Measurements from ENCODE around the gene WIF1.

The WIF1 gene
- 0 reads per million in 3 donors for total RNA-seq

DNA sequence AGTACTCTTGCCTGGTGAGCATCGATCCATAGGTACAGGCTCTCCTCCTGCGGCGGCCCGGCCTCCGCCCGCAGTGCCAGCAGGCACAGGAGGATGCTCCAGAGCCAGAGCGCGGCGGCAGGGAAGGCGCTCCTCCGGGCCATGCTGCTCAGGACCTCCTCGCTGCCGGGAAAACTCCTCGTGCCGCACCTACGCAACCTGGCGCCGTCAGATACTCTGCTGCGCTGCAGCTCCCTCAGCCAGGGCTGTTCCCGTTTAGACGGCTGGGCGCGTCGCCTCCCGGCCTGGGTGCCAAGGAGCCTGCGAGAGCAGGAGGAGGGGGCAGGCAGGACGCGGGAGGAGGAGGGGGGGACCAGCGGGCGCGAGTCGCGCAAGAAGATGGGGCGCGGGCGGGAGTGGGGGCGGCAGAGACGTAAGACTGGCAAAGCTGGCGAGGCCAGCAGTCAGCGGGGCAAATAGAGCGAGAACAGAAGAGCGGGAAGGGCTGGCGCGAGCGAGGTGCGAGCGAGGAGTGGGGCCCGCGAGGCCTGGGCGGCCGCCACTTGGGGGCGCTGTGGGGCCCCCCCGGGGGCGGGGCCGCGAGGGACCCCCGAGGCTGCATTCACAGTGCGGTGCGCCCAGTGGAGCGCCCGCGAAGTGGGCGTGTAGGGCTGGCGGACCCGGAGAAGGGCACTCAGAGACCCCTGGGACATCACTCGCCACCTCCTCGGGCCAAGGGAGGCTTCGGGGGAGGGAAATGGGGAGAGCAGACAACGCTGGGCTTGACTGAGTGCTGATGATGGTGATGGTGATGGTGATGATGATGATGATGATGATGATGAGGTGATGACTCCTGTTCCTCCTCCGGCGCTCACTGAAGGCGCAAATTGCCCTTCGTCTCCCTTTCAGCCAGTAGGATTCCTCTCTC lies at the start of gene WIF1:
Gene WIF1 (minus strand): TSS at position 257 of the 907 bp plus-strand sequence. CDS start 114 bp downstream, at position 143.
- Histone ChIP-seq H3K27ac (ENCODE audit: insufficient read depth, low read length, poor library complexity, severe bottlenecking) (no peak within 1 kb of the TSS), H3K27me3 (replicated peaks; ENCODE audit: control insufficient read depth, insufficient read depth, low read length, poor library complexity, severe bottlenecking) (peaks cover 36% of the 10 kb centered on the region), H3K36me3 (ENCODE audit: control insufficient read depth, insufficient read depth, low read length) (no peaks in the 10 kb centered on the region), H3K4me3 (ENCODE audit: insufficient read depth, low read depth, low read length, poor library complexity, severe bottlenecking) (peak within 1 kb of the TSS; percentile 22), H3K4me1 (ENCODE audit: control insufficient read depth, insufficient read depth, low read length, poor library complexity, severe bottlenecking) (peaks cover 6% of the 10 kb centered on the region), H3K9me3 (ENCODE audit: control insufficient read depth, low read length) (no peaks in the 10 kb centered on the region)
- no peak for DNase-seq

GRCh38 chr12:65170209-65170881 lies 49.2 kb upstream of the WIF1 start:
- Histone ChIP-seq H3K36me3 (ENCODE audit: control insufficient read depth, insufficient read depth, low read length) (no peaks in the 10 kb centered on the region), H3K4me3 (ENCODE audit: insufficient read depth, low read depth, low read length, poor library complexity, severe bottlenecking) (peak overlapping the region; percentile 89), H3K9me3 (ENCODE audit: control insufficient read depth, low read length) (no peaks in the 10 kb centered on the region), H3K4me1 (ENCODE audit: control insufficient read depth, insufficient read depth, low read length, poor library complexity, severe bottlenecking) (peaks cover 36% of the 10 kb centered on the region), H3K27me3 (replicated peaks; ENCODE audit: control insufficient read depth, insufficient read depth, low read length, poor library complexity, severe bottlenecking) (no peaks in the 10 kb centered on the region), H3K27ac (ENCODE audit: insufficient read depth, low read length, poor library complexity, severe bottlenecking) (peak overlapping the region; percentile 89)
- peak; percentile 63 to 66 (median 64) for DNase-seq

- Histone ChIP-seq H3K4me1 (ENCODE audit: control insufficient read depth, insufficient read depth, low read length, poor library complexity, severe bottlenecking) (peaks cover 35% of the 10 kb centered on the region), H3K27me3 (replicated peaks; ENCODE audit: control insufficient read depth, insufficient read depth, low read length, poor library complexity, severe bottlenecking) (no peaks in the 10 kb centered on the region), H3K27ac (ENCODE audit: insufficient read depth, low read length, poor library complexity, severe bottlenecking) (peak within 1 kb of the TSS; percentile 89), H3K36me3 (ENCODE audit: control insufficient read depth, insufficient read depth, low read length) (no peaks in the 10 kb centered on the region), H3K9me3 (ENCODE audit: control insufficient read depth, low read length) (no peaks in the 10 kb centered on the region), H3K4me3 (ENCODE audit: insufficient read depth, low read depth, low read length, poor library complexity, severe bottlenecking) (peak within 1 kb of the TSS; percentile 89)
- DNase-seq: peak; percentile 91 to 93 (median 92)
Observed at GRCh38 chr12:65169320-65170208, 48.5 kb upstream of the WIF1 start, which contains the start of gene LEMD3. Gene LEMD3 (plus strand): TSS chr12:65169583. CDS start chr12:65169597, 14 bp downstream.

GRCh38 chr12:65168681-65169319 lies 47.7 kb upstream of the WIF1 start:
- peak overlapping the region; percentile 89 for H3K27ac ChIP-seq (ENCODE audit: insufficient read depth, low read length, poor library complexity, severe bottlenecking)
- H3K4me3 ChIP-seq (ENCODE audit: insufficient read depth, low read depth, low read length, poor library complexity, severe bottlenecking): peak overlapping the region; percentile 89
- H3K27me3 ChIP-seq (replicated peaks; ENCODE audit: control insufficient read depth, insufficient read depth, low read length, poor library complexity, severe bottlenecking): no peaks in the 10 kb centered on the region
- H3K9me3 ChIP-seq (ENCODE audit: control insufficient read depth, low read length): no peaks in the 10 kb centered on the region
- H3K4me1 ChIP-seq (ENCODE audit: control insufficient read depth, insufficient read depth, low read length, poor library complexity, severe bottlenecking): peaks cover 30% of the 10 kb centered on the region
- DNase-seq: no peak
- no peaks in the 10 kb centered on the region for H3K36me3 ChIP-seq (ENCODE audit: control insufficient read depth, insufficient read depth, low read length)

DNA sequence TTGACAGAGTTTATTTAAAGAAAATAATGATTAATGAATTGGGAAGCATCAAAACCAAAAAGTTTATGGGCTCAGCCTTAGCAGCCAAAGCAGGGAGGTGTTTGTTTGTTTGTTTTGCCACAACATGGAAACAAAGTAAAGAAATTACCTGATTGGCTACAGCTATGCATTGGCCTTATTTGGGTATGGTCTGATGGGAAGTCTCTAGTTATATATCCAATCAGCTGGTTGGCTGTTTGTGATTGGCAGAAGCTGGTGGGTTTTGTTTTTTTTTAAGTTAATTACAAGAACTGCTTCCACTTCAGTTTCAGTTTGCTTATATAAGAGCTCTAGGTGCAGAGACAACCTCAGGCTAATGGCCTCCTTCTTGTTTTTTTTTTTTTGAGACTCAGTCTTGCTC lies 43.7 kb upstream of the WIF1 start:
- Histone ChIP-seq H3K27ac (ENCODE audit: insufficient read depth, low read length, poor library complexity, severe bottlenecking) (no peak overlapping the region), H3K27me3 (replicated peaks; ENCODE audit: control insufficient read depth, insufficient read depth, low read length, poor library complexity, severe bottlenecking) (no peaks in the 10 kb centered on the region), H3K4me1 (ENCODE audit: control insufficient read depth, insufficient read depth, low read length, poor library complexity, severe bottlenecking) (peaks cover 5% of the 10 kb centered on the region), H3K36me3 (ENCODE audit: control insufficient read depth, insufficient read depth, low read length) (no peaks in the 10 kb centered on the region), H3K9me3 (ENCODE audit: control insufficient read depth, low read length) (no peaks in the 10 kb centered on the region), H3K4me3 (ENCODE audit: insufficient read depth, low read depth, low read length, poor library complexity, severe bottlenecking) (no peak overlapping the region)
- DNase-seq: no peak

DNA sequence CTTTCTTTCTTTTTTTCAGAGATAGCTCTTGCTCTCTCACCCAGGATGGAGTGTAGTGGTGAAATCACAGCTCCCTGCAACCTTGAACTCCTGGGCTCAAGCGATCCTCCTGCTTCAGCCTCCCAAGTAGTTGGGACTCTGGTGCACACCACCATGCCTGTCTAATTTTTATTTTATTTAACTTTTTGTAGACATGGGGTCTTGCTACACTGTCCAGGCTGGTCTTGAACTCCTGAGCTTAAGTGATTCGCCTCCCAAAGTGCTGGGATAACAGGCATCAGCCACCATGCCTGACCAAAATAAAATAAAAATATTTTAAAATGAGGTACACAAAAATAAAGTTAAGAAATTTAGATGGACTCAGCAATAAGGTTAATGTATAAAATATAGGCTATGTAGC lies 43.1 kb upstream of the WIF1 start:
- Histone ChIP-seq H3K4me3 (ENCODE audit: insufficient read depth, low read depth, low read length, poor library complexity, severe bottlenecking) (no peak overlapping the region), H3K27ac (ENCODE audit: insufficient read depth, low read length, poor library complexity, severe bottlenecking) (no peak overlapping the region), H3K4me1 (ENCODE audit: control insufficient read depth, insufficient read depth, low read length, poor library complexity, severe bottlenecking) (peaks cover 5% of the 10 kb centered on the region), H3K27me3 (replicated peaks; ENCODE audit: control insufficient read depth, insufficient read depth, low read length, poor library complexity, severe bottlenecking) (no peaks in the 10 kb centered on the region), H3K36me3 (ENCODE audit: control insufficient read depth, insufficient read depth, low read length) (no peaks in the 10 kb centered on the region), H3K9me3 (ENCODE audit: control insufficient read depth, low read length) (no peaks in the 10 kb centered on the region)
- DNase-seq: no peak

DNA sequence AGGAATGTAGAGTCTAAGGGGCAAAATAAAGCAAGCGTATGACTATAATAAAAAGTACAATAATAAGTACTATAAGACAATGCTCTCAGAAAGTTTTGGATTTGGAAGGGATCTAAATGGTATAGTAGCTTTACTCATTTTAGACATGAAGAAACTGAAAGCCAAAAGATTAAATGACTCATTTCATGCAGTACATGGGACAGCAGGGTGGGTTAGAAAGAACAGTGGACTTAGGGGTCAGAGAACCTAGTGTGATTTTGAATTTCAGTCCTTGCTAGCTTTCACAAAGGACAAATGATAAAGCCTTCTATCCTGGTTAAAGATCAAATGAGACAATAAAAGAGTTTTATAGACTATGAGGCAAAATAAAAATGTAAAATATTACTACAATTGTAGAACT lies 41.5 kb upstream of the WIF1 start:
- Histone ChIP-seq H3K36me3 (ENCODE audit: control insufficient read depth, insufficient read depth, low read length) (no peaks in the 10 kb centered on the region), H3K4me3 (ENCODE audit: insufficient read depth, low read depth, low read length, poor library complexity, severe bottlenecking) (no peak overlapping the region), H3K27me3 (replicated peaks; ENCODE audit: control insufficient read depth, insufficient read depth, low read length, poor library complexity, severe bottlenecking) (no peaks in the 10 kb centered on the region), H3K4me1 (ENCODE audit: control insufficient read depth, insufficient read depth, low read length, poor library complexity, severe bottlenecking) (no peaks in the 10 kb centered on the region), H3K27ac (ENCODE audit: insufficient read depth, low read length, poor library complexity, severe bottlenecking) (no peak overlapping the region), H3K9me3 (ENCODE audit: control insufficient read depth, low read length) (no peaks in the 10 kb centered on the region)
- no peak for DNase-seq

DNA sequence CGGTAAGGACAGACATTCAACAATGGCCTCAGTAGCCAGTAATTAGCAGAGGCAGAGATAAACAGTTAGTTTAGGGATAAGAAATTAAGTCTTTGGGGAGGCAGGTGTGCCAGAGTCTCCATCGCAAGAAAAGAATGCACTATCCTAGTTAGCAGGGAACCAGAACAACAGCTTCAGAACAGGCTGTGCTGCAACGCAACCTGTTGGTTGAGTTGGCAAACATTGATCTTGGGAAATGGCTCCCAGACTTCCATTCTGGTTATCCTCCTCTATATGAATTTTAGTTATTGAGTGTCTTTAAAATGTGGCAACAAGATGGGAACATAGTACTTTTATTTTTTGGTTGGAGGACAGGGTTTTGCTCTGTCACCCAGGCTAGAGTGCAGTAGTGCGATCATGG lies 36.0 kb upstream of the WIF1 start:
- Histone ChIP-seq H3K36me3 (ENCODE audit: control insufficient read depth, insufficient read depth, low read length) (no peaks in the 10 kb centered on the region), H3K27me3 (replicated peaks; ENCODE audit: control insufficient read depth, insufficient read depth, low read length, poor library complexity, severe bottlenecking) (no peaks in the 10 kb centered on the region), H3K4me1 (ENCODE audit: control insufficient read depth, insufficient read depth, low read length, poor library complexity, severe bottlenecking) (peaks cover 7% of the 10 kb centered on the region), H3K9me3 (ENCODE audit: control insufficient read depth, low read length) (no peaks in the 10 kb centered on the region), H3K4me3 (ENCODE audit: insufficient read depth, low read depth, low read length, poor library complexity, severe bottlenecking) (no peak overlapping the region), H3K27ac (ENCODE audit: insufficient read depth, low read length, poor library complexity, severe bottlenecking) (no peak overlapping the region)
- DNase-seq: no peak

DNA sequence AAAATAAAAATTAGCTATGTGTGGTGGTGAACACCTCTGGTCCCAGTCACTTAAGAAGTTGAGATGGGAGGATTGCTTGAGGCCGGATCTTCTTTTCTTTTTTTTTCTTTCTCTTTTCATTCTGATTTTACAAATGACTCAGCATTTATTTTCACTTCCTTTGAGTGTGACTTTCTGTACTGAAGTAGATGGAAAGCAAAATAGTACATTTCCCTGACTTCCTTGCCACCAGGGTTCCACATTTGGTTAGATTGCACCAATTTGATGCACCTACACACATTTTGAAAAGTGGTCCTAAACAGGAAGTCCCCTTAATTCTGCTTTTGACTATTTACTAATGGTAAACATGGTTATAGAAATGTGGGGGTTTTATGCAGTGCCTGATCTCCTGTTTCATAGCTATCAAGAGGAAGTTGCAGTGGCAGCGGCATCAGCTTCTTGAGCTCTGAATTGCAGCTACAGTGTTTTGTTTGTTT lies 35.3 kb upstream of the WIF1 start:
- Histone ChIP-seq H3K9me3 (ENCODE audit: control insufficient read depth, low read length) (no peaks in the 10 kb centered on the region), H3K27ac (ENCODE audit: insufficient read depth, low read length, poor library complexity, severe bottlenecking) (no peak overlapping the region), H3K36me3 (ENCODE audit: control insufficient read depth, insufficient read depth, low read length) (no peaks in the 10 kb centered on the region), H3K4me1 (ENCODE audit: control insufficient read depth, insufficient read depth, low read length, poor library complexity, severe bottlenecking) (peaks cover 7% of the 10 kb centered on the region), H3K27me3 (replicated peaks; ENCODE audit: control insufficient read depth, insufficient read depth, low read length, poor library complexity, severe bottlenecking) (peaks cover under 1% of the 10 kb centered on the region), H3K4me3 (ENCODE audit: insufficient read depth, low read depth, low read length, poor library complexity, severe bottlenecking) (no peak overlapping the region)
- no peak for DNase-seq

All from effector memory CD4-positive, alpha-beta T cell (primary cell).